DMS53 treated with DMSO at 0.1 percent for 48 hours (cell line): ENCODE measurements around the gene HIVEP3.

Experiments used
- DNase-seq: peaks from one replicate; lab custom pipeline; 2025; ENCODE audit not compliant: unreplicated experiment; lab: John Stamatoyannopoulos, UW

Gene HIVEP3

DNA sequence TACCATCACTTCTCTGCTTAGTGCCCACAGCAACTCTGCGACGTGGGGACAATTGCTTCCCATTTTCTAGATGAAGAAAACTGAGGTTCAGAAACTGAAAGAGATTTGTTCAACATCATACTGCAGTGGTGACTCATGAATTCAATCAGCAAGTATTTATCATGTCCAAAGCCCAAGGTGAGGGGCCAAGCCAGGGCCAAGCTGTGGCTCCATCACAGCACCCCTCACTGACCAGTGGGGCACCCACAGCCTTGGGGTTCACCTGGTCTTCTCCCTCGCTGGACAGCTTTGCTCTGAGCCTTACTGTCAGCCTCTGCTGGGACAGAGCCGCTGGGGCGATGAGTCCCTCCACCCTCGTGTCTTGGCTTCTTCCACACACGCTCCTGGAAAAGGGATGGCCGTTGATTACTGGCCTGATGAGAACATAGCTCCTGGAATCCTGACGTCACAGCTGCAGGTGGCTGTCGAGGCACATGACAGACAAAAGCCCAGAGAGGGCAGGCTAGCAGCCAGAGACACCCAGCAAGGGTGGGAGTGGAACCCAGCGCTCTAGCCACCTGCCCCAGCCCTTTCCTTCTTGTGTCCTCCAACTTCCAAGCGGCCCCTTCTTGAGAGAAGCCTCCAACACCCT lies 440.5 kb downstream of the HIVEP3 start:
- DNase-seq, result no peak

DNA sequence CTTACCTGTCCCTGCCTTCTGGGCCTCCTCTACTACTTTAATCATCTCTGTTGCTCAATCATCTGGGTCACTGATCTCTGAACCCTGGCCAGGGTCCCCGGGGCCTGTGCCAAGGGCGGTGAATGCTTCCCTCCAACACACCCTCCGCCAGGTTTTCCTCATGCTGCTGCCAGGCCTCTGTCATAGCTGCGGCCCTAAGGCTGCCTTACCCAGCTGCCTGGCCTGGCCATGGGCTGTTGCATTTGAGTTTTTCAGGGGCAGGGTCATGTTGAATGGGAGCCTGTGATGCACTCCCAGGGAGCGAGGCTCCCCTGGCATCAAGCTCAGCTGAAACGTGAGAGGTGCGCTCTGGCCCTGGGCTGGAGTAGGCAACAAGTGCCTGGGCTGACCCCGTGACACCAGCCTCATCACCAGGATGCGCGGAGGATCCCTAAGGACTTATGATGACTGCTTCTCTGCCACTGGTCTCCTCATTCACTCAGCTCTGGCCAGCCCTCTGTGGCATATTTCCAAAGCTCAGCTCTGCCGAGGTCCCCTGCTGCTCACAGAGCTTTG lies 441.8 kb downstream of the HIVEP3 start:
- DNase-seq, result no peak

GRCh38 chr1:41475859-41476567 lies 442.7 kb downstream of the HIVEP3 start:
- no peak for DNase-seq

DNA sequence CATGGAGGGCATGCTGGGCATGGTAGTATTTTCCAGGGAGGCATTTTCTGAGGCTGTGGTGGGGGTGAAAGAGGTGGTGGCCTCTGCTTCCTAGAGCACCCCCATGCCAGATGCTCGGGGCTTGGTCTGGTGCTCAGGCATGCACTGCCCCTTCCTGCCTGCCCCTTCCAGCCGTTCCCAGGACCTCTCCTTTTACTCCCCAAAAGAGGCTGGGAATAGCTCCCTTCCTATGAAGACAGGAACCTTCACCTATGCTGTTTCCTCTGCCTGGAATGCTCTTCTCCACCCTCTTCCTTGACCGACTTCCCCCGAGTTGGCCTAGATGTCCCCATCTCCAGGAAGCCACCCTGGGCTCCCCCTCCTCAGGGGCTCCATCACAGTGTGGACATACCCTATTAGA lies 443.4 kb downstream of the HIVEP3 start:
- no peak for DNase-seq

GRCh38 chr1:41474490-41475271 lies 444.0 kb downstream of the HIVEP3 start:
- no peak for DNase-seq

DNA sequence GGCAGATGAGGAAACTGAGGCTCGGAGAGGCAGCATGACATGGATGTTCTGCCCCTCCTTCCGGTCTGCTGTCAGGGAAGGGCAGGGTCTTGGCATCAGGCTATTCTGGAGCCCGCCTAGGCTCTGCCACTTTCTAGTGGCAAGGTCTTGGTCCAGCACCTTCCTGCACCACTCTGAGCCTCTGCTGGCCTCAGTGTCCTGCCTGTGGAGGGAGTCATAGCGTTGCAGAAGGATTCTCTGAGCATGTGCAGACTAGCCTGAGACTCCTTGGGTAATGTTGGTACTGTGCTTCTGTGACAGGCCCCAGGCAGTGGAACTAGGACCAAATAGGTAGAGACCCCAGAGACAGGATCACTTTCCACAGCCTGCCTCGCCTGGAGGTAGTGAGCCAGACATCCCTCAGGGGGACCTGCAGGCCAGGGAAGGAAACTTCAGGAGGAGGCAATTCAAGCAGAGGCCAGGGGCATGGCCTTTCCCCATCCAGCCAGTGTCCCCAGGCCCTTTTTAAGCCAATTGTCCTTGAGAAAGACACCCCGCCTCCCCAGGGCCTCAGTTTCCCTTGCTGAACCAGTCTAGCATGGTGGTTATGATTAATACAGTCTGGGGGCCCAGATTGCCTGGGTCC lies 444.9 kb downstream of the HIVEP3 start:
- no peak for DNase-seq

- no peak for DNase-seq
These were observed 447.1 kb downstream of the HIVEP3 start for GRCh38 chr1:41471658-41472057.

- no peak for DNase-seq
These were observed 449.0 kb downstream of the HIVEP3 start for GRCh38 chr1:41469706-41470105.

DNA sequence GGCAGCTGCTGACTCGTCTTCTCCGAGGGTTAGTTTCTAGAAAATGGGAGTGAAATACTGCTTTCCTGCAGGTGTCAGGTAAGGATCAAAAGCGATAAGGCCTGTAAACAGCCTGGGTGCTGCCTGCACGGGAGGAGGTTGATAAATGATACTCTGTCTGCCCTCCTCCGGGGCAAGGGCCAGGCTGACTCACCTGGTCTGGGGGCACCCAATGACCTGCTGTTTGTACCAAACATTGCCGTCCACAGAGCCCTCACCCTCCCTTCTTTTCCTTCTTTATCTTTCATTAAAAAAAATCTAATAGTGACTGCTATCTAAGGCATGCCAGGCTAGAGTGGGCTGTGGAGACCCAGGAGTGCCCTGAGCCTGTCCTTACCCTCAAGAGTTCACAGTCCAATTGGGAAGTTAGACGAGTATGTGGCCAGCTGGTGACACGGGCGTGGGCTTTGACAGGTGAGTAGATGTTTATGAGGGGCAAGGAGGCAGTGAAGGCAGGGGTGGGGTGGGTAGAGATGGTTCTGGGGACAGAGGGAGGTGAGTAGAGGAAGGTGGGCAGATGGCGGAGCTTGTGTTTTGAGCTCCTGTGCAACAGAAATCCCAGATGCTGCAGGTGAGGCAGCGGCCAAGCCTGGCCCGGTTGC lies 450.5 kb downstream of the HIVEP3 start:
- DNase-seq, result no peak

- no peak for DNase-seq
These were observed 451.0 kb downstream of the HIVEP3 start for GRCh38 chr1:41467673-41468072.

DNA sequence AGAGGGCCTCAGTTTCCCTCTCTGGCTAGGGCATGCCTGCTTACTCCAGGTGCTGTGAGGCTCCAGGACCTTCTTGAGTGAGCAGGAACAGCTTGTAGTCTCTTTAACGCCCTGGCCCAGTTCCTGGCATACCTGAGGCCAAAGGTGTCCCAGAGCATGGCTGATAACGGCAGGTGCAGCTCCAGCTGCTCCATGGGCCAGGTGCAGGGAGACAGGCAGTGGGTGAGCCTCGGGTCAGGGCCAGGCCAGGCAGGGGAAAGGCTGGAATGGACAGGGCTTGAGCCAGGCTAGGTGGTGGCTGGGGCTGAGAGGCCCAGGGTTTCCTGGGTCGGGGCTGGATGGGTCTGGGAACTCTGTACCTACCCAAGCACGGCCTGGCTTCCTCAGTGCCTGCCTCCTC lies 452.6 kb downstream of the HIVEP3 start:
- DNase-seq, result peak; percentile 55

GRCh38 chr1:41465741-41466140 lies 453.0 kb downstream of the HIVEP3 start:
- no peak for DNase-seq

- DNase-seq, result no peak
These were observed 453.8 kb downstream of the HIVEP3 start for GRCh38 chr1:41464885-41465284.

- DNase-seq, result no peak
These were observed 455.2 kb downstream of the HIVEP3 start for GRCh38 chr1:41463516-41463915.

GRCh38 chr1:41462680-41463004 lies 456.1 kb downstream of the HIVEP3 start:
- peak; percentile 40 for DNase-seq

DNA sequence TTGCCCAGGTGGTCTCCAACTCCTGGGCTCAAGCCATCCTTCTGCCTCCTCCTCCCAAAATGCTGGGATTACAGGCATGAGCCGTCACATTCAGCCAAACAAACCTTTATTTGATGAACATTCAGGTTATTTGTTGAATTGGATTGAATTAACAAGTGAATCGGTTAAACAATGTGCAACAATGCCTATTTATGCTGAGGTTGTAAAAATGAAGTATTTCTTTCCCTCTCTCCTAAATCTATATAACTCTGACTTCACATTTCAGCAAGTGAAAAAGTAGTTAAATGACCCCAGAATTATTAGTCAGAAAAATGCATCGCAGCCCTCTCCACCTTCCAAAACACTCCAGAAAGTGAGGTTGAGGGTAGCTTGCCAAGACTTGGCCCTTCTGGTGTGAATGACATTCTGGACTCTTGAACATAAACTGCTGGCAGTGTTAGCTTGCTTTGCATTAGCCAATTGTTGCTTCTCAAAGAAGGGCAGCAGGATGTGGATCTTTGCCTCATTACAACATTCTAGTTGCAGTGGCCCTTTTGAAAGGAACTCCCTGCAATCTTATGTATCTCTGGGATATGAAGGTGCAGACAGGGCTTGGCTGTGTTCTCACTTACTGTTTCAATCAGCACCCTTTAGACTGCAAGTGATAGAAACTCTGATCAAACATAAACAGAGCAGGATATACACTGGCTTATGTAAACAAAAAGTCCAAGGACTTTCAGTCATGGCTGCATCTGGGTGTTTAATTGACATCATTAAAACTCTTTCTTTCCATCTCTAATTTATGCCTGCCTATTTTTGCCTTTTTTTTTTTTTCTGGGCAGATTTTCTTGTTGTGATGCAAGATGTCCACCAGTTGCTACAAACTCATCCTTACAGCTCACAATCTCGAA lies 456.7 kb downstream of the HIVEP3 start:
- peak; percentile 40 for DNase-seq

- DNase-seq, result no peak
These were observed 461.7 kb downstream of the HIVEP3 start for GRCh38 chr1:41456847-41457540.
